Ovary (tissue), 10 donors: ENCODE results near the gene SPIN3. TPM values are rescaled to one million over a fixed set of nuclear protein-coding genes. Genes with fewer than 3 reads are reported as not detected.
A peak's percentile ranks its signal among the peaks of the same experiment; 100 is the strongest.
"Not testable (repeated sequence)": the region's sequence is repeated elsewhere in the genome, so short reads cannot be mapped to it uniquely, and the experiment has no call there.

ENCODE experiments used
- DNase-seq, 5 donors: peaks; one replicate each; pipeline ENCODE4 v3.0.0-alpha.2; 2019 to 2020
- H3K27ac ChIP-seq, 2 donors: fragments of 200-600 bp; one replicate each; pipeline versions ENCODE4 v1.5.1 to v1.8.0; 2019 to 2022
- H3K27me3 ChIP-seq: fragments of 200-600 bp; one replicate; pipeline ENCODE4 v1.8.0; 2022
- H3K36me3 ChIP-seq: fragments of 200-600 bp; sonication (generic); one replicate; pipeline ENCODE4 v1.5.1; 2019
- H3K4me1 ChIP-seq: one replicate; pipeline ENCODE4 v1.8.1; 2013; ENCODE audit warnings: mild to moderate bottlenecking, moderate library complexity; ENCODE audit not compliant: insufficient read depth
- H3K4me3 ChIP-seq: fragments of 200-600 bp; sonication (generic); one replicate; pipeline ENCODE4 v1.5.1; 2017
- H3K9me3 ChIP-seq, 2 donors: fragments of 200-600 bp in 1 of 2; sonication (generic) in 1 of 2; one replicate each; pipeline versions ENCODE4 v1.5.1 to v1.8.1; 2013 to 2019; ENCODE audit warnings: mild to moderate bottlenecking in 1 of 2, moderate library complexity in 1 of 2
- EP300 ChIP-seq: sonication (generic); formaldehyde crosslinking; IDR thresholded peaks from one replicate; pipeline ENCODE4 v1.6.1; 2017; ENCODE audit warnings: antibody characterized with exemption
- POLR2A ChIP-seq: fragments of 450-650 bp; IDR thresholded peaks from one replicate; pipeline ENCODE4 v1.6.1; 2017; ENCODE audit warnings: antibody characterized with exemption, mild to moderate bottlenecking, moderate library complexity
- WGBS, 3 donors: extraction: QIAGEN DNeasy Blood & Tissue Kit in 1 of 3; methylation state at CpG; one replicate each; pipeline versions ENCODE4 v1.1.5 to v1.1.7; 2013 to 2017; 5-methylcytosine and 5-hydroxymethylcytosine counted together
- intact Hi-C, 4 donors: fragments of 100-400 bp; cut with DNase I; formaldehyde crosslinking; loops; one replicate each; pipeline versions ENCODE4 v1.11.0 to v1.15.1; 2022 to 2023
- long read RNA-seq, 3 donors: library from polyadenylated mRNA in 2 of 3; unstranded in 2 of 3; transcript quantifications; one replicate each; pipeline ENCODE4 v2.0.0 and lab custom pipeline, GENCODE V29; 2021 to 2026
- polyA plus RNA-seq, 2 donors: library from polyadenylated mRNA; stranded (reverse); fragments of 200-250 nt in 1 of 2; fragments of 350-450 nt in 1 of 2; fragmentation: Illumina TruSeq in 1 of 2; extraction: RNeasy Lipid Tissue Mini Kit (QIAGEN cat#74804) in 1 of 2; gene quantifications; one replicate each; pipeline ENCODE4 v1.2.3, GENCODE V29; 2013 to 2014
- total RNA-seq, 7 donors: library from RNA; depleted of rRNA in 2 of 7; stranded (reverse); fragments of >200 nt in 2 of 7; fragmentation: NEBNext Ultra II Directional in 3 of 7; extraction: Animal tissue kit (Norgen Biotek cat#: 25700) in 3 of 7; gene quantifications; one replicate each; pipeline versions ENCODE4 v1.1.0 to v1.2.4, GENCODE V29; 2016 to 2023
- TF ChIP-seq, protein P1 (sequence below), 3 donors: fragments of 450-650 bp in 2 of 3; fragments of 200-600 bp in 1 of 3; IDR thresholded peaks; one replicate each; pipeline versions ENCODE4 v1.5.1 to v1.8.0; 2016 to 2022; ENCODE audit warnings: antibody characterized with exemption in 3 of 3, mild to moderate bottlenecking in 1 of 3
- donor health status: DM: no; HTN: no; CAD: no; lungs with moderate emphysema.
- donor health status: DM: no; HTN: no; CAD: no.
- donor health status: Bipolar disorder and iron deficiency.
- donor health status: DM: yes; HTN: yes; CAD: no.
- donor health status: DM: no; HTN: no; CAD: no.
- donor health status: DM: yes; HTN: yes; CAD: no.

Gene SPIN3
- total RNA-seq: 10 to 100 TPM in 5 of 7 donors, 1 to 10 TPM in 2; 9.1 to 18.7 (median 14.9) TPM
- polyA plus RNA-seq: 10 to 100 TPM in 1 of 2 donors, 1 to 10 TPM in 1; 8.4 to 11.9 TPM
- long read RNA-seq, donor 1, full-length matches to known transcripts: 12 of 14 reads
- long read RNA-seq, donor 1, partial matches to known transcripts: 0 of 14 reads
- long read RNA-seq, donor 1, other reads (novel, unspliced or antisense): 2 of 14 reads
- long read RNA-seq, donor 2, full-length matches to known transcripts: 3 of 3 reads
- long read RNA-seq, donor 2, partial matches to known transcripts: 0 of 3 reads
- long read RNA-seq, donor 2, other reads (novel, unspliced or antisense): 0 of 3 reads
- long read RNA-seq, donor 3, full-length matches to known transcripts: 22 of 22 reads
- long read RNA-seq, donor 3, partial matches to known transcripts: 0 of 22 reads
- long read RNA-seq, donor 3, other reads (novel, unspliced or antisense): 0 of 22 reads

DNA sequence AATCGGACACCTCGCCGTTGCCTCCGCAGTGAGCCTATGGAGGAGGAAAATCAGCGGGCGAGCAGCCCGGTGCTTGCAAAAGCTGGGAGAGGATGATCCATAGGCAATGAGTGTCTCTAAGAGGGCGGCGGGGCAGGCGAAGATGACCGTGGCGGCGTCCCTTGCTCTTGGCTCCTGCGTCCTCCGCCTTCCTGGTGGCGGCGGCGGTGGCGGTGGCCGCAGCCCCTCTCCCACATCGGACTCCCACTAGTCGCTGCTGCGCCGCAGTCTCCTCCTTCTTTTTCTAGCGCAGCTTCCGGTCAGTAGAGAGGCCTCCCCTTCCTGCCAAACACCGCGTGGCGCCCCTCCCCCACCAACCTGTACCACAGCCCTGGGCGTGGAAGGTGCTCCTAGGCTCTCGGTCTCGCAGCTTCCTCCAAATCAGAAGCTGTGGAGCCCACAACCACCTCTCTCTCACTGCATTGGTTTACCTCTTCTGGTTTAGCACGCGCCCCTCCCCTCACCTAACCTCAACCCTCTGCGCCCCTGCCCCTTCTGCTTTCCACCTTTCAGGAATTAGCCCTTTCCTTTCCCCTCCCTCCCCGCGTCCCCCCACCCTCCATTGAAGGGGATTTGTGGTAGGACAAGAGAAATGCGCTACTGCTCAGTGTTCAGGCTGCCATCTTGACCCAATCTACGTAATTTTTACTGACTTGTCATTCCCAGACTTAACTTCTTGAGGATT lies at the start of gene SPIN3:
Gene SPIN3 (minus strand): TSS at position 271 of the 724 bp plus-strand sequence. CDS start 594 bp downstream, outside the sequence.
- peaks cover 1% of the 10 kb centered on the region for H3K4me1 ChIP-seq
- DNase-seq: peak; percentile 81 to 88 (median 83)
- no peaks in the 10 kb centered on the region for H3K27me3 ChIP-seq
- peak within 1 kb of the TSS; percentile 49 to 60 for H3K27ac ChIP-seq
- TF ChIP-seq, protein P1, sequence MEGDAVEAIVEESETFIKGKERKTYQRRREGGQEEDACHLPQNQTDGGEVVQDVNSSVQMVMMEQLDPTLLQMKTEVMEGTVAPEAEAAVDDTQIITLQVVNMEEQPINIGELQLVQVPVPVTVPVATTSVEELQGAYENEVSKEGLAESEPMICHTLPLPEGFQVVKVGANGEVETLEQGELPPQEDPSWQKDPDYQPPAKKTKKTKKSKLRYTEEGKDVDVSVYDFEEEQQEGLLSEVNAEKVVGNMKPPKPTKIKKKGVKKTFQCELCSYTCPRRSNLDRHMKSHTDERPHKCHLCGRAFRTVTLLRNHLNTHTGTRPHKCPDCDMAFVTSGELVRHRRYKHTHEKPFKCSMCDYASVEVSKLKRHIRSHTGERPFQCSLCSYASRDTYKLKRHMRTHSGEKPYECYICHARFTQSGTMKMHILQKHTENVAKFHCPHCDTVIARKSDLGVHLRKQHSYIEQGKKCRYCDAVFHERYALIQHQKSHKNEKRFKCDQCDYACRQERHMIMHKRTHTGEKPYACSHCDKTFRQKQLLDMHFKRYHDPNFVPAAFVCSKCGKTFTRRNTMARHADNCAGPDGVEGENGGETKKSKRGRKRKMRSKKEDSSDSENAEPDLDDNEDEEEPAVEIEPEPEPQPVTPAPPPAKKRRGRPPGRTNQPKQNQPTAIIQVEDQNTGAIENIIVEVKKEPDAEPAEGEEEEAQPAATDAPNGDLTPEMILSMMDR (IDR thresholded peaks at IDR 0.05): no peak
- TF ChIP-seq POLR2A: peak; percentile 13
- 25 to 35% (median 34%) methylated on average over 36 to 39 of the region's 39 CpGs for WGBS, 3 donors
- H3K36me3 ChIP-seq: no peaks in the 10 kb centered on the region
- no peaks in the 10 kb centered on the region for H3K9me3 ChIP-seq
- intact Hi-C loops: no loop called here
- peak within 1 kb of the TSS; percentile 58 for H3K4me3 ChIP-seq

GRCh38 chrX:57044245-57044644 lies 48.9 kb upstream of the SPIN3 start:
- Histone ChIP-seq H3K27me3 (no peaks in the 10 kb centered on the region), H3K4me3 (no peak overlapping the region), H3K27ac (no peak overlapping the region), H3K9me3 (no peaks in the 10 kb centered on the region), H3K4me1 (no peaks in the 10 kb centered on the region), H3K36me3 (no peaks in the 10 kb centered on the region)
- TF ChIP-seq POLR2A (no peak), EP300 (no peak)
- TF ChIP-seq, protein P1 (IDR thresholded peaks at IDR 0.05): no peak
- DNase-seq: no peak
- intact Hi-C loops: no loop called here
- 58 to 73% (median 67%) methylated on average over 3 of the region's 3 CpGs for WGBS, 3 donors

- H3K9me3 ChIP-seq, H3K27me3 ChIP-seq, H3K36me3 ChIP-seq, DNase-seq, H3K4me1 ChIP-seq, intact Hi-C loops, H3K27ac ChIP-seq, H3K4me3 ChIP-seq: not testable (repeated sequence)
- 72 to 81% (median 72%) methylated on average over 7 of the region's 7 CpGs for WGBS, 3 donors
Measured at GRCh38 chrX:57037265-57037664, 41.9 kb upstream of the SPIN3 start.

DNA sequence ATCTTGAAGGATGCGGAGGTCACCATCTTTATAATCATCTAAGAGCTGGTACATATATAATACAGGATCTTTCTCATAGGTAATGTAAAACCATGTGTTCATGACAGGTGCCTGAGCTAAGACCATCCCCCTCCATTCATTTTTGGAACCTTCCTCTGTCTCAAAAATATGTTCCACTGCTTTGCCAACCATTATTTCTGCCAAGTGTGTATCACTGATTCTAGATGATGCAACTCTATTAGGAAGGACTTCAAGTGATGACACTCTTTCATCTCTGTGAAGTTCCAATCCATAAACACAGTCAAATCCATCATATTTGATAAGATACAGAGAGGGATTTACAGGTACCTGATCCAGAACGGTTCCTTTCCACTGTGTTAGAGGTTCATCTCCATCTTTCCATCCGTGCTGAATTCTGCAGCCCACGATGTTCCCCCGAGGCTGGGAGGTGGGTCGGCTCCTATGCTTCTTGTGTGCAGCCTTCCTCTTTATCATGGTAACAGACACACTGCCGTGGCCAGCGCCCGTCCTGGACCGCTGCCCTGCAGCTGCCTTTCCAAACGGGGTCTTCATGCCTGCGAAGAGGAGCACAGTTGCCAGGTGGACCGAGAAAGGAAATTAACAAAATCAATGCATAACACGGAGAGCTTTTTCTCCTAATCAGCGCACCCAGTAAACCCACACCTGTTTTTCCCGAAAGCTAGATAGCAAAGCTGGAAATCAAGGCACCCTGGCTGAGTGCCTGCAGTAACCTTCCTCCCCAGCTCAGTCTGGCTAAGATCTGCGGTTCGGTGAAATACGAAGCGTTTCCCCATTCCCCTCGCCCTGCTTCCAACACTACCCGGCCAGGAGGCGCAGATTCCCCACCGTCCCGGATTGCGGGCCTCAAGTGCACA lies 718 bp downstream of the SPIN3 start:
- no peaks in the 10 kb centered on the region for H3K9me3 ChIP-seq
- no peaks in the 10 kb centered on the region for H3K36me3 ChIP-seq
- TF ChIP-seq EP300 (no peak), POLR2A (no peak)
- TF ChIP-seq, protein P1 (IDR thresholded peaks at IDR 0.05): no peak
- WGBS, 3 donors: 38 to 49% (median 43%) methylated on average over 26 of the region's 26 CpGs
- intact Hi-C loops: no loop called here
- H3K4me3 ChIP-seq: peak overlapping the region; percentile 58
- peaks cover 1% of the 10 kb centered on the region for H3K4me1 ChIP-seq
- peak overlapping the region in 1 of 2 donors; percentile 49 for H3K27ac ChIP-seq
- DNase-seq: peak in 4 of 5 donors; percentile 13 to 36 (median 22)
- H3K27me3 ChIP-seq: no peaks in the 10 kb centered on the region
